K562 (cell line): Measurements from ENCODE around the gene C1QTNF6. TPM values are rescaled to one million over a fixed set of nuclear protein-coding genes. Genes with fewer than 3 reads are reported as not detected.
A peak's percentile ranks its signal among the peaks of the same experiment; 100 is the strongest.

Source experiments
- ATAC-seq: fragments of 200-7000 bp; cut with Tn5 transposase; 3 replicates; pipeline ENCODE4 v1.9.1; 2020; ENCODE audit warnings: moderate library complexity
- BruUV-seq: library from RNA; stranded (reverse); fragments of 400-500 nt; replicated peaks from 2 replicates; lab custom pipeline; 2021; lab: Mats Ljungman, UMichigan
- CTCF ChIA-PET: fragments of 300-600 bp; formaldehyde crosslinking; extraction: SDS; loops from one replicate; lab custom pipeline; 2021; ENCODE audit warnings: low intra/inter-chr PET ratio; lab: Yijun Ruan, JAX
- POLR2A ChIA-PET: fragments of 300-600, 350-650 bp; sonication (Branson Sonifier 250); formaldehyde crosslinking; extraction: SDS; loops from one replicate; lab custom pipeline; 2021; ENCODE audit warnings: antibody characterized with exemption, inconsistent platforms; lab: Yijun Ruan, JAX
- DNase-seq, 4 experiments: peaks; one replicate each; pipeline versions ENCODE4 v3.0.0 to v3.0.0-alpha.2; 2011 to 2018; ENCODE audit warnings: low spot score in 3 of 4, mixed read lengths in 3 of 4; ENCODE audit errors: extremely low read depth in 1 of 4
- FAIRE-seq: peaks from 2 replicates; lab custom pipeline; 2011; peaks lifted over from hg19 to GRCh38; lab: Jason Lieb, UNC
- H2AFZ ChIP-seq: 2 replicates; pipeline ENCODE4 v1.6.0; 2011; ENCODE audit warnings: low read depth, low read length, control low read depth, inconsistent platforms
- H3K27ac ChIP-seq: fragments of 200-600 bp; 3 replicates; pipeline ENCODE4 v1.8.0; 2011; ENCODE audit warnings: low read depth, mild to moderate bottlenecking, control low read depth, inconsistent platforms, low read length, moderate library complexity, mixed read lengths; ENCODE audit errors: extremely low read depth
- H3K27me3 ChIP-seq, 2 experiments: fragments of 300-600 bp in 1 of 2; 2 replicates in 1 of 2; 3 replicates in 1 of 2; pipeline versions ENCODE4 v1.6.0 to v1.8.0; 2011; ENCODE audit warnings: inconsistent platforms in 2 of 2, low read length in 2 of 2, mild to moderate bottlenecking in 1 of 2, mixed read lengths in 1 of 2, moderate library complexity in 1 of 2; ENCODE audit not compliant: control insufficient read depth in 2 of 2, insufficient read depth in 2 of 2
- H3K36me3 ChIP-seq: fragments of 300-600 bp; 3 replicates; pipeline ENCODE4 v1.8.0; 2011; ENCODE audit warnings: mild to moderate bottlenecking, low read length, inconsistent platforms; ENCODE audit not compliant: control insufficient read depth, insufficient read depth
- H3K4me1 ChIP-seq, 2 experiments: fragments of 200-600 bp in 1 of 2; replicated peaks in 1 of 2; 2 replicates in 1 of 2; 3 replicates in 1 of 2; pipeline versions ENCODE4 v1.5.1 to v1.8.0; 2011; ENCODE audit warnings: inconsistent platforms in 2 of 2, low read length in 2 of 2, mild to moderate bottlenecking in 1 of 2, mixed read lengths in 1 of 2, moderate library complexity in 1 of 2; ENCODE audit not compliant: control insufficient read depth in 2 of 2, insufficient read depth in 2 of 2
- H3K4me2 ChIP-seq: 2 replicates; pipeline ENCODE4 v1.6.1; 2011; ENCODE audit warnings: low read length, control low read depth, inconsistent platforms, mixed read lengths; ENCODE audit not compliant: insufficient read depth
- H3K4me3 ChIP-seq: fragments of 200-600 bp; sonication (generic), shearing (Covaris generic); 2 replicates; pipeline ENCODE4 v1.5.1; 2016; ENCODE audit warnings: control low read depth, inconsistent platforms
- H3K79me2 ChIP-seq: fragments of 200-600 bp; 3 replicates; pipeline ENCODE4 v1.8.0; 2011; ENCODE audit warnings: low read length, inconsistent platforms; ENCODE audit not compliant: control insufficient read depth, insufficient read depth
- H3K9ac ChIP-seq, 2 experiments: 2 replicates each; pipeline versions ENCODE4 v1.6.0 to v1.6.1; 2011; ENCODE audit warnings: low read depth in 2 of 2, low read length in 2 of 2, control low read depth in 1 of 2, inconsistent platforms in 1 of 2, mild to moderate bottlenecking in 1 of 2, mixed read lengths in 1 of 2; ENCODE audit not compliant: insufficient read depth in 1 of 2
- H3K9me1 ChIP-seq: one replicate; pipeline ENCODE4 v1.6.0; 2011; ENCODE audit warnings: inconsistent platforms, mild to moderate bottlenecking, low read length, moderate library complexity; ENCODE audit not compliant: control insufficient read depth, insufficient read depth
- H3K9me3 ChIP-seq: replicated peaks from 2 replicates; pipeline ENCODE4 v1.5.1; 2011; ENCODE audit warnings: low read depth, low read length, inconsistent platforms; ENCODE audit not compliant: control insufficient read depth, insufficient read depth
- H4K20me1 ChIP-seq: replicated peaks from 2 replicates; pipeline ENCODE4 v1.6.1; 2011; ENCODE audit warnings: low read length, inconsistent platforms, mixed read lengths; ENCODE audit not compliant: control insufficient read depth, insufficient read depth
- CTCFL ChIP-seq: IDR thresholded peaks from 2 replicates; pipeline ENCODE4 v1.6.1; 2011; ENCODE audit warnings: borderline replicate concordance, low read depth, mild to moderate bottlenecking, moderate library complexity, low read length; ENCODE audit not compliant: insufficient read depth, poor library complexity, severe bottlenecking
- FOXK2 ChIP-seq, 2 experiments: fragments of 450-650 bp; IDR thresholded peaks in 1 of 2; conservative IDR thresholded peaks in 1 of 2; 2 replicates each; pipeline ENCODE4 v1.6.1; 2016; ENCODE audit warnings: low read depth in 2 of 2, mild to moderate bottlenecking in 1 of 2
- KAT7 ChIP-seq: sonication (generic); formaldehyde crosslinking; IDR thresholded peaks from 2 replicates; pipeline ENCODE4 v1.8.0; 2022; ENCODE audit warnings: missing genetic modification reagents, mild to moderate bottlenecking, borderline replicate concordance
- KDM1A ChIP-seq, 2 experiments: fragments of 450-650 bp; IDR thresholded peaks; 2 replicates each; pipeline ENCODE4 v1.6.1; 2016; ENCODE audit warnings: mild to moderate bottlenecking in 2 of 2
- ZC3H4 ChIP-seq: sonication (generic); formaldehyde crosslinking; IDR thresholded peaks from 2 replicates; pipeline ENCODE4 v1.9.0; 2021; ENCODE audit warnings: missing genetic modification reagents, borderline replicate concordance
- ZNF121 ChIP-seq: sonication (generic); formaldehyde crosslinking; conservative IDR thresholded peaks from 2 replicates; pipeline ENCODE4 v1.8.0; 2022; ENCODE audit warnings: missing genetic modification reagents
- ZNF232 ChIP-seq: sonication (generic); formaldehyde crosslinking; IDR thresholded peaks from 2 replicates; pipeline ENCODE4 v1.8.0; 2022; ENCODE audit warnings: mild to moderate bottlenecking, missing genetic modification reagents
- ZNF589 ChIP-seq: fragments of 200-800 bp; sonication (Bioruptor generic); IDR thresholded peaks from 2 replicates; pipeline ENCODE4 v1.6.1; 2016; ENCODE audit warnings: low read depth, missing genetic modification characterization, missing compliant biosample characterization
- WGBS: fragments of 100-300 bp; shearing (Covaris generic); methylation state at CpG from one replicate; pipeline ENCODE4 v1.1.6; 2016; ENCODE audit warnings: low coverage, mixed read lengths; ENCODE audit not compliant: insufficient coverage; ENCODE audit errors: missing lambda C conversion rate; 5-methylcytosine and 5-hydroxymethylcytosine counted together
- in situ Hi-C: fragments of 300-500 bp; cut with MboI; formaldehyde crosslinking; loops from 4 replicates; pipeline ENCODE4 v1.15.0; 2018; ENCODE audit warnings: inconsistent platforms, mixed read lengths
- intact Hi-C: fragments of 100-400 bp; cut with micrococcal nuclease; formaldehyde crosslinking; loops from 2 replicates; pipeline ENCODE4 v1.14.2; 2022
- polyA plus RNA-seq, 8 experiments: library from polyadenylated mRNA; depleted of rRNA in 4 of 8; stranded (reverse) in 5 of 8; unstranded in 3 of 8; fragments of >200 nt; fragmentation: Nextera tagmentation in 2 of 8; fragmentation: Illumina TruSeq in 1 of 8; extraction: Ambion mirVana in 2 of 8; extraction: Trizol in 1 of 8; gene quantifications; 2 replicates each; pipeline versions ENCODE4 v1.2.1 to v1.2.3, GENCODE V29; 2011 to 2014; ENCODE audit warnings: inconsistent platforms in 1 of 8, missing spikeins in 1 of 8
- total RNA-seq, 7 experiments: library from RNA; depleted of rRNA in 6 of 7; stranded (reverse); fragments of >200 nt in 6 of 7; fragmentation: Illumina TruSeq in 2 of 7; extraction: Trizol in 2 of 7; gene quantifications; 2 replicates each; pipeline versions ENCODE4 v1.2.1 to v1.2.3, GENCODE V29; 2011 to 2021; ENCODE audit warnings: low replicate concordance in 1 of 7
- TF ChIP-seq, protein P1 (sequence below), 2 experiments: fragments of 450-650 bp; formaldehyde crosslinking in 1 of 2; IDR thresholded peaks; 2 replicates each; pipeline versions ENCODE4 v1.4.0 to v1.6.1; 2014 to 2020; ENCODE audit warnings: mild to moderate bottlenecking in 2 of 2, borderline replicate concordance in 1 of 2, low read depth in 1 of 2

Gene C1QTNF6
- total and polyA plus RNA-seq, 9 of the 15 experiments (the other 6 are each of a cell fraction or from before 2014, with no cell fraction given): 0.18 to 0.92 (median 0.55) TPM

- Histone ChIP-seq H3K27ac (peak overlapping the region; percentile 74), H3K9me1 (no peaks in the 10 kb centered on the region), H3K27me3 (no peaks in the 10 kb centered on the region), H3K36me3 (no peaks in the 10 kb centered on the region), H3K4me2 (peak overlapping the region; percentile 86), H3K4me1 (peaks cover 23 to 44% of the 10 kb centered on the region in 2 experiments), H3K9me3 (no peaks in the 10 kb centered on the region), H3K79me2 (peaks cover 2% of the 10 kb centered on the region; the same call in 1 of the 3 replicates), H3K4me3 (peak overlapping the region; percentile 59), H3K9ac (peak overlapping the region; percentile 84 to 97), H4K20me1 (no peaks in the 10 kb centered on the region), H2AFZ (peak overlapping the region; percentile 90)
- peak; percentile 72 to 84 (median 78) for DNase-seq
- no TSS peak for BruUV-seq
- intact Hi-C loops: loop anchor here (1.0 to 10.0 kb wide), 4 partner anchors 32 to 414 kb away; no protein-coding TSS in a partner anchor
- ChIA-PET POLR2A (interaction anchor here (0.6 to 1.3 kb wide), 5 partner anchors 10 to 44 kb away, joined by 3 to 6 read pairs (median 4); partner anchors contain the start of gene C1QTNF6), CTCF (interaction anchor here (0.7 to 5.1 kb wide), 6 partner anchors 11 to 198 kb away, joined by 3 to 27 read pairs (median 4); partner anchors contain the start of gene C1QTNF6)
- FAIRE-seq: peak; percentile 72
- ATAC-seq: peak; percentile 69
- WGBS: 4% methylated on average over 29 of the region's 51 CpGs
- in situ Hi-C loops: no loop called here
- peak; percentile 22 for TF ChIP-seq CTCFL
- no peak for TF ChIP-seq KAT7
- TF ChIP-seq ZNF121 (CRISPR knock-in tag): peak; percentile 45
- TF ChIP-seq KDM1A (IDR thresholded peaks at IDR 0.05): peak in 1 of 2 experiments; percentile 68; a peak in 2 of 4 replicates
- TF ChIP-seq ZC3H4 (CRISPR knock-in tag): 0 out of 2 replicates have a peak, but pooled peaks have one; percentile 26
- TF ChIP-seq, protein P1, sequence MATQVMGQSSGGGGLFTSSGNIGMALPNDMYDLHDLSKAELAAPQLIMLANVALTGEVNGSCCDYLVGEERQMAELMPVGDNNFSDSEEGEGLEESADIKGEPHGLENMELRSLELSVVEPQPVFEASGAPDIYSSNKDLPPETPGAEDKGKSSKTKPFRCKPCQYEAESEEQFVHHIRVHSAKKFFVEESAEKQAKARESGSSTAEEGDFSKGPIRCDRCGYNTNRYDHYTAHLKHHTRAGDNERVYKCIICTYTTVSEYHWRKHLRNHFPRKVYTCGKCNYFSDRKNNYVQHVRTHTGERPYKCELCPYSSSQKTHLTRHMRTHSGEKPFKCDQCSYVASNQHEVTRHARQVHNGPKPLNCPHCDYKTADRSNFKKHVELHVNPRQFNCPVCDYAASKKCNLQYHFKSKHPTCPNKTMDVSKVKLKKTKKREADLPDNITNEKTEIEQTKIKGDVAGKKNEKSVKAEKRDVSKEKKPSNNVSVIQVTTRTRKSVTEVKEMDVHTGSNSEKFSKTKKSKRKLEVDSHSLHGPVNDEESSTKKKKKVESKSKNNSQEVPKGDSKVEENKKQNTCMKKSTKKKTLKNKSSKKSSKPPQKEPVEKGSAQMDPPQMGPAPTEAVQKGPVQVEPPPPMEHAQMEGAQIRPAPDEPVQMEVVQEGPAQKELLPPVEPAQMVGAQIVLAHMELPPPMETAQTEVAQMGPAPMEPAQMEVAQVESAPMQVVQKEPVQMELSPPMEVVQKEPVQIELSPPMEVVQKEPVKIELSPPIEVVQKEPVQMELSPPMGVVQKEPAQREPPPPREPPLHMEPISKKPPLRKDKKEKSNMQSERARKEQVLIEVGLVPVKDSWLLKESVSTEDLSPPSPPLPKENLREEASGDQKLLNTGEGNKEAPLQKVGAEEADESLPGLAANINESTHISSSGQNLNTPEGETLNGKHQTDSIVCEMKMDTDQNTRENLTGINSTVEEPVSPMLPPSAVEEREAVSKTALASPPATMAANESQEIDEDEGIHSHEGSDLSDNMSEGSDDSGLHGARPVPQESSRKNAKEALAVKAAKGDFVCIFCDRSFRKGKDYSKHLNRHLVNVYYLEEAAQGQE (IDR thresholded peaks at IDR 0.05; ENCODE audit: borderline replicate concordance): peak; percentile 36; the same call in 1 of the 2 replicates
- TF ChIP-seq, protein P1 (CRISPR knock-in tag; IDR thresholded peaks at IDR 0.05; ENCODE audit: low read depth): no peak
- no peak for TF ChIP-seq ZNF232 (CRISPR knock-in tag)
- TF ChIP-seq ZNF589: no peak
- TF ChIP-seq FOXK2 (conservative IDR thresholded peaks at IDR 0.05 in 1 of 2, IDR thresholded peaks at IDR 0.05 in 1 of 2; ENCODE audit: low read depth in 2 of 2): 0 out of 4 replicates have a peak, but pooled peaks of 1 of the 2 experiments have one; percentile 23
Measured at GRCh38 chr22:37198258-37199102, 10.4 kb upstream of the C1QTNF6 start.
